ENCODE measurements around the gene CREB3L4.
"Not testable (repeated sequence)": the region's sequence is repeated elsewhere in the genome, so short reads cannot be mapped to it uniquely, and the experiment has no call there.

The CREB3L4 gene

GRCh38 chr1:153985941-153986761 is 18.4 kb downstream of the CREB3L4 start, which contains the start of gene RAB13:
Gene RAB13, minus strand, starts transcription at chr1:153986339. Its CDS starts 103 bp downstream, at chr1:153986236.
- DNase-seq, result no peak

GRCh38 chr1:153987621-153988020 is 19.9 kb downstream of the CREB3L4 start:
- no peak for DNase-seq

GRCh38 chr1:153990468-153991150 is 22.9 kb downstream of the CREB3L4 start, which contains the start of gene RPS27:
Gene RPS27, plus strand, starts transcription at chr1:153990762. Its CDS starts 35 bp downstream, at chr1:153990797.
- peak; percentile 53 to 99 (median 84) for DNase-seq

- no peak for DNase-seq
These were observed 23.5 kb downstream of the CREB3L4 start for GRCh38 chr1:153991151-153991630.

DNA sequence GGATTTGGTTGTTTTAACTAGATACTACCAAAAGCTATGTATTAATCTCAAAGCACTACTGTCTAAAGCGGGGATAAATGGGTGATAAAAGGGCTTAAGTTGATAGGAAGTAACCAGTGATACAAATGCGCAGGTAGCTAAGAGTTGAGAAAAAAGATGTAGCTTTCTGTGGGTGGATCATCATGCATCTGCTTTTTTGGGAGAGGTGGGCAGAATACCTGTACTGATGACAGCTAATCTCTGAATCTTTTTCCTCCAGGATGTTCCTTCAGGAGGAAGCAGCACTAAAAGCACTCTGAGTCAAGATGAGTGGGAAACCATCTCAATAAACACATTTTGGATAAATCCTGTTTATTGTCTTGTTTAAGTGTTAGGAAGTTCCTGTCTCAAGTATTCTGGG is 24.1 kb downstream of the CREB3L4 start:
- DNase-seq, result no peak

- no peak for DNase-seq
These were observed 27.5 kb downstream of the CREB3L4 start for GRCh38 chr1:153995202-153995601.

GRCh38 chr1:153995640-153996039 is 27.9 kb downstream of the CREB3L4 start:
- DNase-seq, result no peak

- not testable (repeated sequence) for DNase-seq
These were observed 29.2 kb downstream of the CREB3L4 start for GRCh38 chr1:153996882-153997281.

GRCh38 chr1:154000420-154000819 is 32.7 kb downstream of the CREB3L4 start:
- no peak for DNase-seq

- DNase-seq, result no peak
These were observed 38.4 kb downstream of the CREB3L4 start for GRCh38 chr1:154006136-154006535.

DNA sequence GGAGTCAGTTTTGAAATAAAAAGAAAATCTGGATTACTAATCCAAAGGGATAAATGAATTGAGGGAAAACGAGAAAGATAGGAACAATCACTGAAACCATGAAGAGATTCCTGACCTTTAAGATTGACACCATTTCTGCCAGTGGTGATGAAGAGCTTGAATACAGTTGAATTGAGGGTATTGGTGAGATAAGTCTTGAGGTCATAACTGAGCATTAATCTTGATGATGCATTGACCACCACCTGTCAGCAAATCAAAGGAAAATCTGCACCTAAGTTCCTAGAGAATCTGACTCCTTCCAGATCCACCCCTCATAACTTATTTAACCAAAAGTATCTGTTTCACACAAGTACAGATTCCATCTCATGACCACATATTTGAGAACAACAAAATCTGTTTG is 44.4 kb downstream of the CREB3L4 start:
- no peak for DNase-seq

DNA sequence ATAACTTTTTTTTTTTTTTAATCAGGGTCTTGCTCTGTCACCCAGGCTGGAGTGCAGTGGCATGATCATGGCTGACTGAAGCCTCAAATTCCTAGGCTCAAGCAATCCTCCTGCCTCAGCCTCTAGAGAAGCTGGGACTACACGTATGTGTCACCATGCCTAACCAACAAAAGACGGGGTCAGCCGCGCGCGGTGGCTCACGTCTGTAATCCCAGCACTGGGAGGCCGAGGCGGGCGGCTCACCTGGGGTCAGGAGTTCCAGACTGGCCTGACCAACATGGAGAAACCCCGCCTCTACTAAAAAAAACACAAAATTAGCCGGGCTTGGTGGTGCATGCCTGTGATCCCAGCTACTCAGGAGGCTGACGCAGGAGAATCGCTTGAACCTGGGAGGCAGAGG is 44.8 kb downstream of the CREB3L4 start:
- not testable (repeated sequence) for DNase-seq

GRCh38 chr1:154014154-154014907 is 46.6 kb downstream of the CREB3L4 start:
- DNase-seq, result peak in 1 of 5 experiments; percentile 27

DNA sequence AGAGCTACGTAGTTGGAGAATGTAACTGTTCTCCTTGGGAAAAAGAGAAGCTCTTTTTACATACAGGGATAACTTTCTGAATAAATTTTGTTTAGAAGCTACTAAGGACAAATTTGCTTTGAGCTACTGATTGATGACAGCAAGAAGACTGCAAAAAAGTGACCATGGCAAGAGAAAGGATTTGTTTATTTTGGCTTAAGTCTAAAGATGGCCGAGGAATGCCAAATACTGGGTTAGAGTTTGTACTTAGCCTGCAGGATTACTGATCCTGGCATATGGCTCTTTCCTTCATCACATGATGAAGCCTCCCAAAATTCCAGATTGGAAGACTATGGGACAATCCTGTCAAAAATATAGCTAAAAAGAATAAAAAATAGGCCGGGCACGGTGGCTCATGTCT is 51.6 kb downstream of the CREB3L4 start:
- DNase-seq, result no peak

GRCh38 chr1:154019940-154020339 is 52.2 kb downstream of the CREB3L4 start:
- DNase-seq, result no peak
